Measurements from ENCODE around the gene TMTC2. TPM values are rescaled to one million over a fixed set of nuclear protein-coding genes. Genes with fewer than 3 reads are reported as not detected.

Gene TMTC2
- total RNA-seq, 4 donors from 2014 or later = 11.5 to 44.1 (median 16.0) TPM

DNA sequence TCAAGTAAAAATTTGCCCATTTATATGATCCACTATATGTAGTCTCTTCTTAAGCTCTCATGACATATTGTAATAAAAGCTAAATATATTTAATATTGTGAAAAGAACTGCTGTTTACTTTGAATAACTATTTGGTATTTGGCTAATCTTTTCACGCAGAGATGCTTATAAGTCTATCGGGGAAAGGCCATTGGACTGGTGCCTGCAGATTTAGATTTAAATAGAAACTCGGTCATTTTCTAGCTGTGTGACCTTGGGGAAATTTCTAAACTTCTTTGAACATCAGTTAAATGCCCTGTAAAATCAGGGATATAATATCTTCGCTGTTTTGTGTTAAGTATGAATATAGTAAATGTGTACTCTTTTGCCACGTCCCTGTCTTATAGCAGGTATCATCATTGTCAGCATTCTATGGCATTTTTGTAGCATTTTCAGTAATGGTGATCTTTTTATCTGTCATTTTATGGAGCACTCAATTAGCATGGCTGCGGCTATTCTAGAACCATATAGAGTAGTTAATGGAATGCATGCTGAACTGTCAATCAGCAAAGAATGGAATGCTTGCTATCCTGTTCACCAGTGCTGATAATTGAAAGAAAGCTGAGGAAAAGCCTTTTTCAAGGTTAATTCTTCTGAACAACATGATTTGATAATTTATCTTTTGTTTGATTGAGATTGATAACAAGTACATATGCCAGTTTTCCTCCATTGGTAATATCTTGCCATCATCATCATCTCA is 181.2 kb downstream of the TMTC2 start:
- Histone ChIP-seq H3K4me3 (no peak overlapping the region), H3K27me3 (no peaks in the 10 kb centered on the region), H3K36me3 (no peaks in the 10 kb centered on the region), H3K27ac (no peak overlapping the region), H3K4me1 (no peaks in the 10 kb centered on the region), H3K9me3 (no peaks in the 10 kb centered on the region)
- TF ChIP-seq, protein P1, sequence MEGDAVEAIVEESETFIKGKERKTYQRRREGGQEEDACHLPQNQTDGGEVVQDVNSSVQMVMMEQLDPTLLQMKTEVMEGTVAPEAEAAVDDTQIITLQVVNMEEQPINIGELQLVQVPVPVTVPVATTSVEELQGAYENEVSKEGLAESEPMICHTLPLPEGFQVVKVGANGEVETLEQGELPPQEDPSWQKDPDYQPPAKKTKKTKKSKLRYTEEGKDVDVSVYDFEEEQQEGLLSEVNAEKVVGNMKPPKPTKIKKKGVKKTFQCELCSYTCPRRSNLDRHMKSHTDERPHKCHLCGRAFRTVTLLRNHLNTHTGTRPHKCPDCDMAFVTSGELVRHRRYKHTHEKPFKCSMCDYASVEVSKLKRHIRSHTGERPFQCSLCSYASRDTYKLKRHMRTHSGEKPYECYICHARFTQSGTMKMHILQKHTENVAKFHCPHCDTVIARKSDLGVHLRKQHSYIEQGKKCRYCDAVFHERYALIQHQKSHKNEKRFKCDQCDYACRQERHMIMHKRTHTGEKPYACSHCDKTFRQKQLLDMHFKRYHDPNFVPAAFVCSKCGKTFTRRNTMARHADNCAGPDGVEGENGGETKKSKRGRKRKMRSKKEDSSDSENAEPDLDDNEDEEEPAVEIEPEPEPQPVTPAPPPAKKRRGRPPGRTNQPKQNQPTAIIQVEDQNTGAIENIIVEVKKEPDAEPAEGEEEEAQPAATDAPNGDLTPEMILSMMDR (IDR thresholded peaks at IDR 0.05) = no peak
- no peak for TF ChIP-seq POLR2A (IDR thresholded peaks at IDR 0.05)
- DNase-seq = no peak
- intact Hi-C loops (cut with DNase I; ENCODE audit: low total_unique reads) = no loop called here

DNA sequence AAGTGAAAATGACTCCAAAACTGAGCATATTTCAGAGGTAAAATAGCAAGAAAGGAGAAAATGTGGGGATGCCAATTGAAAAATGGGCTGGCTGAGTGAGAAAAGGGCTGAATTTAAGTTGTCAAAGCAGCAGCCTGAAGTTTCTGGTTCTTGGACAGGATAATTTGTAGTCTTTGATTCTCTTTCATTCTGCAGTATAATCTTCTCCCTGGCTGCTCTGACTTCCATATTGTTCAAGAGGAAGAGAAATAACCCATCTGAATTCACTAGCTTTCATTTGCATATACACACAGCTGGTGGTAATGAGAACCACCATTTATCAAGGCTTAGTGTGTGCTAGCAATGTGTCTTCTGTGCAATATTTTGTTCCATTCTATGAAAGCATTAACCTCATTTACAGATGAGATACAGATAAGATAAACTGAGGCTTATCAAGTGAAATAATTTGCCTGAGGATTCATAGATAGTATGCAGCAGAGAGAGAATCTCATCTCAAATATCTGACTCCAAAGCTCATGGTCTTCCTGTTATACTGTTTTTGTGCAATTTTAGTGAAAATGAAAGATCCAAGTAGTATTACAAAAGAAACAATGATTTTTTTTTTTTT is 184.2 kb downstream of the TMTC2 start:
- DNase-seq = no peak
- no peak overlapping the region for H3K27ac ChIP-seq
- no peak for TF ChIP-seq POLR2A (IDR thresholded peaks at IDR 0.05)
- TF ChIP-seq, protein P1 (IDR thresholded peaks at IDR 0.05) = no peak
- no peak overlapping the region for H3K4me3 ChIP-seq
- no peaks in the 10 kb centered on the region for H3K36me3 ChIP-seq
- no peaks in the 10 kb centered on the region for H3K9me3 ChIP-seq
- H3K4me1 ChIP-seq = no peaks in the 10 kb centered on the region
- intact Hi-C loops (cut with DNase I; ENCODE audit: low total_unique reads) = no loop called here
- H3K27me3 ChIP-seq = no peaks in the 10 kb centered on the region

DNA sequence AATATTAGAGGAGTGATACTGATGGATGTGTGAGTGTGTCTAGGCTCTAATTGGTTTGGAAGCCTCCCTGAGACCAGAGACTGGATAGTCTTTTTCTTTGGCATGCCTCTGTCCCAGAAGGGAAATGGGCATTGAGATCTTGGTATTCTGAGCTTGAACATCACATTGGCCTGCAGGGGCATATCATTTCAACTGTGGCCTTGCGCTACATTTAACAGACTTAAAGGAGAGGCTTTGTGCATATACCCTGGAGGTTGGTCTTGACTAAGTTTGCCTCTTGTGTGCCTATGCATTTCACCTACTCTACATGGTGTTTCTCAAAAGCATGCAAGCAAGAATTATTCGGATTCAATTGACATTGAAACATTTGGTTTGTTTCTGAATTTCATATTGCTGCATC is 185.4 kb downstream of the TMTC2 start:
- TF ChIP-seq POLR2A (IDR thresholded peaks at IDR 0.05) = no peak
- TF ChIP-seq, protein P1 (IDR thresholded peaks at IDR 0.05) = no peak
- no peak for DNase-seq
- H3K36me3 ChIP-seq = no peaks in the 10 kb centered on the region
- no peak overlapping the region for H3K4me3 ChIP-seq
- intact Hi-C loops (cut with DNase I; ENCODE audit: low total_unique reads) = no loop called here
- no peaks in the 10 kb centered on the region for H3K27me3 ChIP-seq
- H3K9me3 ChIP-seq = no peaks in the 10 kb centered on the region
- no peak overlapping the region for H3K27ac ChIP-seq
- H3K4me1 ChIP-seq = no peaks in the 10 kb centered on the region

DNA sequence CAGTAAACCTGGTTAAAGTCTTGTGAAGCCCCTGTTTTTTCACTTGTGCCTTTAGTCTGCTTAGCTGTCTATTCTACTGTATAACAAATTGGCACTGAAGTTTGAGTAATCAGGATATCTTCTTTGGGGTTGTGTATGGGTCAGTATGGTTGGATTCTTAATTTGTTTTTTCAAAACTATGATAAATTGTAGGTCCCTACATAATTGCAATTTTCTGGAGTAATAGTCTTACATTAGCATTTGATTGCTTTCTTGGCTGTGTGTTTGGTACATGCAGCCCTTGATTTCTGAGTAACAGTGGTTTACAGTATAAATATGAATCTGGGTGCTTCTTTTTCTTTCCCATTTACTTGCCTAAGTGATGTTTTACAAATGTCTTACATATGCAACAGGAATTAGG is 186.6 kb downstream of the TMTC2 start:
- Histone ChIP-seq H3K27ac (no peak overlapping the region), H3K9me3 (no peaks in the 10 kb centered on the region), H3K4me3 (no peak overlapping the region), H3K4me1 (no peaks in the 10 kb centered on the region), H3K27me3 (no peaks in the 10 kb centered on the region), H3K36me3 (no peaks in the 10 kb centered on the region)
- TF ChIP-seq, protein P1 (IDR thresholded peaks at IDR 0.05) = no peak
- TF ChIP-seq POLR2A (IDR thresholded peaks at IDR 0.05) = no peak
- intact Hi-C loops (cut with DNase I; ENCODE audit: low total_unique reads) = no loop called here
- DNase-seq = no peak

DNA sequence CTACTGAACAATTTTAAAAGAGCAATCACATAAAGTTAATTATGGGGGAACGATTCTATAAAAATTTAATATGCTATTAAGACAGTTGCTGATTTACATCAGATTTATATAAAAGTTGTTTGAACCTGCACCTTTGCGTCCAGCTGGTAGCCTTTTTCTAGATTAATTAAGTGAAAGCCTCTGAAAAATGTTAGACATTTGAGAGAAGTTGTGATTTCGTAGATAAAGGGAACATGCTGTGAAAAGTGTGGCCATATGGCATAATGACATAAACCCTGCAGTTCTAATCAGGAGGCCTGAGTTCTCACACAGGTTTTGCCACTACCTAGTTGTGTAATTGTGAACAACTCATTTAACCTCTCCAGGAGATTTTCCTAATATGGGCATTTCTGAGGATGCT is 187.2 kb downstream of the TMTC2 start:
- H3K9me3 ChIP-seq = no peaks in the 10 kb centered on the region
- no peaks in the 10 kb centered on the region for H3K27me3 ChIP-seq
- no peak overlapping the region for H3K27ac ChIP-seq
- no peak overlapping the region for H3K4me3 ChIP-seq
- intact Hi-C loops (cut with DNase I; ENCODE audit: low total_unique reads) = no loop called here
- TF ChIP-seq POLR2A (IDR thresholded peaks at IDR 0.05) = no peak
- TF ChIP-seq, protein P1 (IDR thresholded peaks at IDR 0.05) = no peak
- H3K36me3 ChIP-seq = no peaks in the 10 kb centered on the region
- no peak for DNase-seq
- H3K4me1 ChIP-seq = no peaks in the 10 kb centered on the region
